Tibial artery (tissue), 4 donors: ENCODE results near the gene STXBP2.

ENCODE experiments used
- DNase-seq, 2 donors: peaks; one replicate each; pipeline ENCODE4 v3.0.0-alpha.2; 2019
- H3K27ac ChIP-seq, 2 donors: fragments of 200-600 bp; sonication (generic) in 1 of 2; 1 replicate in 1 of 2; 2 replicates in 1 of 2; pipeline ENCODE4 v1.5.1; 2018 to 2019; ENCODE audit warnings: mild to moderate bottlenecking in 1 of 2
- H3K27me3 ChIP-seq, 2 donors: fragments of 200-600 bp; sonication (generic) in 1 of 2; one replicate each; pipeline versions ENCODE4 v1.5.1 to v1.6.0; 2016 to 2019
- H3K36me3 ChIP-seq, 3 donors: fragments of 200-600 bp; sonication (generic) in 2 of 3; one replicate each; pipeline ENCODE4 v1.5.1; 2016 to 2019; ENCODE audit warnings: mild to moderate bottlenecking in 2 of 3
- H3K4me1 ChIP-seq, 4 donors: fragments of 200-600 bp; sonication (generic) in 2 of 4; 1 replicate in 3 of 4; 2 replicates in 1 of 4; pipeline ENCODE4 v1.5.1; 2016 to 2019
- H3K4me3 ChIP-seq, 2 donors: fragments of 200-600 bp; sonication (generic) in 1 of 2; 1 replicate in 1 of 2; 2 replicates in 1 of 2; pipeline ENCODE4 v1.5.1; 2018 to 2019; ENCODE audit warnings: mild to moderate bottlenecking in 2 of 2
- H3K9me3 ChIP-seq, 3 donors: fragments of 200-600 bp; sonication (generic) in 1 of 3; one replicate each; pipeline ENCODE4 v1.5.1; 2016 to 2019
- CTCF ChIP-seq, 2 experiments: fragments of 200-600 bp in 1 of 2; fragments of 450-650 bp in 1 of 2; IDR thresholded peaks; one replicate each; pipeline ENCODE4 v1.5.1; 2017 to 2019; ENCODE audit warnings: antibody characterized with exemption in 2 of 2, mild to moderate bottlenecking in 1 of 2, moderate library complexity in 1 of 2
- intact Hi-C: fragments of 100-400 bp; cut with DNase I; formaldehyde crosslinking; loops from one replicate; pipeline ENCODE4 v1.15.0; 2023; ENCODE audit warnings: low total_unique reads

The STXBP2 gene

GRCh38 chr19:7597689-7598088 lies 39.2 kb upstream of the STXBP2 start:
- TF ChIP-seq CTCF (IDR thresholded peaks at IDR 0.05): no peak
- intact Hi-C loops: no loop called here
- H3K36me3 ChIP-seq: no peaks in the 10 kb centered on the region
- H3K27ac ChIP-seq: no peak overlapping the region
- H3K4me1 ChIP-seq: peaks cover 0 to 15% (median 8%) of the 10 kb centered on the region in 4 donors
- no peak overlapping the region for H3K4me3 ChIP-seq
- DNase-seq: no peak
- peaks cover 3 to 63% of the 10 kb centered on the region in 2 donors for H3K27me3 ChIP-seq
- no peaks in the 10 kb centered on the region for H3K9me3 ChIP-seq

- Histone ChIP-seq H3K27ac (no peak overlapping the region), H3K4me3 (no peak overlapping the region), H3K4me1 (peaks cover 0 to 16% (median 8%) of the 10 kb centered on the region in 4 donors), H3K9me3 (no peaks in the 10 kb centered on the region), H3K27me3 (peaks cover 3 to 66% of the 10 kb centered on the region in 2 donors), H3K36me3 (no peaks in the 10 kb centered on the region)
- DNase-seq: no peak
- no peak for TF ChIP-seq CTCF (IDR thresholded peaks at IDR 0.05)
- intact Hi-C loops: no loop called here
These were observed 38.7 kb upstream of the STXBP2 start for GRCh38 chr19:7598180-7598579.

GRCh38 chr19:7600721-7601120 lies 36.2 kb upstream of the STXBP2 start:
- no peak overlapping the region for H3K4me3 ChIP-seq
- intact Hi-C loops: no loop called here
- H3K36me3 ChIP-seq: no peaks in the 10 kb centered on the region
- no peak for DNase-seq
- H3K4me1 ChIP-seq: peaks cover 0 to 13% (median 7%) of the 10 kb centered on the region in 4 donors
- no peaks in the 10 kb centered on the region for H3K9me3 ChIP-seq
- H3K27me3 ChIP-seq: peaks cover 3 to 67% of the 10 kb centered on the region in 2 donors
- no peak overlapping the region for H3K27ac ChIP-seq
- TF ChIP-seq CTCF (IDR thresholded peaks at IDR 0.05): no peak

GRCh38 chr19:7602240-7602934 lies 34.5 kb upstream of the STXBP2 start:
- H3K4me1 ChIP-seq: peaks cover 0 to 6% (median 0%) of the 10 kb centered on the region in 4 donors
- peaks cover 0 to 5% (median 0%) of the 10 kb centered on the region in 3 donors for H3K36me3 ChIP-seq
- no peak overlapping the region for H3K4me3 ChIP-seq
- intact Hi-C loops: no loop called here
- H3K9me3 ChIP-seq: no peaks in the 10 kb centered on the region
- peaks cover 0 to 66% of the 10 kb centered on the region in 2 donors for H3K27me3 ChIP-seq
- TF ChIP-seq CTCF (IDR thresholded peaks at IDR 0.05): no peak
- no peak for DNase-seq
- H3K27ac ChIP-seq: no peak overlapping the region

GRCh38 chr19:7602935-7603497 lies 33.9 kb upstream of the STXBP2 start:
- no peak overlapping the region for H3K4me3 ChIP-seq
- H3K36me3 ChIP-seq: peaks cover 0 to 7% (median 0%) of the 10 kb centered on the region in 3 donors
- peaks cover 0 to 59% of the 10 kb centered on the region in 2 donors for H3K27me3 ChIP-seq
- intact Hi-C loops: no loop called here
- TF ChIP-seq CTCF (IDR thresholded peaks at IDR 0.05): no peak
- H3K4me1 ChIP-seq: peaks cover 0 to 6% (median 0%) of the 10 kb centered on the region in 4 donors
- no peaks in the 10 kb centered on the region for H3K9me3 ChIP-seq
- no peak for DNase-seq
- no peak overlapping the region for H3K27ac ChIP-seq
